ENCODE results near the gene CLCA4. TPM values are rescaled to one million over a fixed set of nuclear protein-coding genes. Genes with fewer than 3 reads are reported as not detected.
A peak's percentile ranks its signal among the peaks of the same experiment; 100 is the strongest.

Gene CLCA4
- total and polyA plus RNA-seq, 2 of the 4 experiments (the other 2 are of a cell fraction) = not detected

GRCh38 chr1:86515597-86515996 lies 31.3 kb upstream of the CLCA4 start:
- Histone ChIP-seq H3K18ac (ENCODE audit: low read depth, low read length) (no peak overlapping the region), H2AK9ac (replicated peaks; ENCODE audit: low read depth, low read length, poor library complexity) (no peak overlapping the region), H4K91ac (ENCODE audit: insufficient read depth, low read depth, low read length) (no peak overlapping the region), H4K8ac (ENCODE audit: low read depth in 2 of 2, low read length in 2 of 2) (no peak overlapping the region), H3K36me3 (ENCODE audit: control insufficient read depth, insufficient read depth, low read length) (no peaks in the 10 kb centered on the region), H3K14ac (replicated peaks; ENCODE audit: low read depth, low read length) (no peak overlapping the region), H3K4me2 (ENCODE audit: low read depth, low read length) (no peak overlapping the region), H2AFZ (replicated peaks; ENCODE audit: low read length, poor library complexity) (no peak overlapping the region), H3K9ac (ENCODE audit: low read depth, low read length) (no peak overlapping the region), H3K4me1 (ENCODE audit: control insufficient read depth, insufficient read depth, low read length) (no peaks in the 10 kb centered on the region), H4K20me1 (ENCODE audit: insufficient read depth, low read length) (no peaks in the 10 kb centered on the region), H2AK5ac (ENCODE audit: low read depth, low read length) (no peak overlapping the region), H3K9me1 (ENCODE audit: insufficient read depth, low read length) (no peaks in the 10 kb centered on the region), H3K4me3 (ENCODE audit: insufficient read depth, low read depth, low read length) (no peak overlapping the region), H3K27me3 (ENCODE audit: control insufficient read depth, insufficient read depth, low read length) (no peaks in the 10 kb centered on the region), H3K27ac (ENCODE audit: insufficient read depth, low read length) (no peak overlapping the region), H2BK20ac (ENCODE audit: low read depth, low read length) (no peak overlapping the region), H3K4ac (ENCODE audit: low read depth, low read length) (no peak overlapping the region), H2BK15ac (ENCODE audit: low read depth, low read length) (no peak overlapping the region), H3K23ac (ENCODE audit: low read depth, low read length) (no peak overlapping the region), H2BK120ac (ENCODE audit: low read depth, low read length) (no peak overlapping the region), H3K56ac (ENCODE audit: extremely low read depth, insufficient read depth, low read length) (no peak overlapping the region), H2BK5ac (ENCODE audit: low read depth, low read length, poor library complexity, severe bottlenecking) (no peak overlapping the region), H3K9me3 (ENCODE audit: control insufficient read depth, insufficient read depth, low read length) (no peaks in the 10 kb centered on the region), H3K79me1 (ENCODE audit: low read depth in 1 of 2, low read length in 2 of 2) (no peaks in the 10 kb centered on the region), H4K5ac (ENCODE audit: low read depth, low read length) (no peak overlapping the region)
- POLR2A ChIA-PET (ENCODE audit: unreplicated experiment) = no interaction called here
- no peak for ATAC-seq (ENCODE audit: low read depth)
- no CpG with 5 or more reads among the region's 2 CpGs for WGBS, 2 experiments (ENCODE audit: extremely low coverage in 2 of 2, insufficient read length in 1 of 2)
- dilution Hi-C loops (cut with HindIII; ENCODE audit: low sequenced_read_pairs, unreplicated experiment) (no loop called here), intact Hi-C loops (cut with micrococcal nuclease) (no loop called here), in situ Hi-C loops (cut with MboI; ENCODE audit: low sequenced_read_pairs) (no loop called here)
- no TSS peak for BruUV-seq (replicated peaks)
- TF ChIP-seq CEBPB (IDR thresholded peaks at IDR 0.05; ENCODE audit: low read depth, low read length) = no peak
- no peak for TF ChIP-seq MAFK (IDR thresholded peaks at IDR 0.05; ENCODE audit: low read depth, low read length)
- TF ChIP-seq MXI1 (IDR thresholded peaks at IDR 0.05; ENCODE audit: borderline replicate concordance, low read depth, low read length) = no peak
- TF ChIP-seq CHD1 (IDR thresholded peaks at IDR 0.05; ENCODE audit: low read depth, low read length) = no peak
- TF ChIP-seq, protein P1, sequence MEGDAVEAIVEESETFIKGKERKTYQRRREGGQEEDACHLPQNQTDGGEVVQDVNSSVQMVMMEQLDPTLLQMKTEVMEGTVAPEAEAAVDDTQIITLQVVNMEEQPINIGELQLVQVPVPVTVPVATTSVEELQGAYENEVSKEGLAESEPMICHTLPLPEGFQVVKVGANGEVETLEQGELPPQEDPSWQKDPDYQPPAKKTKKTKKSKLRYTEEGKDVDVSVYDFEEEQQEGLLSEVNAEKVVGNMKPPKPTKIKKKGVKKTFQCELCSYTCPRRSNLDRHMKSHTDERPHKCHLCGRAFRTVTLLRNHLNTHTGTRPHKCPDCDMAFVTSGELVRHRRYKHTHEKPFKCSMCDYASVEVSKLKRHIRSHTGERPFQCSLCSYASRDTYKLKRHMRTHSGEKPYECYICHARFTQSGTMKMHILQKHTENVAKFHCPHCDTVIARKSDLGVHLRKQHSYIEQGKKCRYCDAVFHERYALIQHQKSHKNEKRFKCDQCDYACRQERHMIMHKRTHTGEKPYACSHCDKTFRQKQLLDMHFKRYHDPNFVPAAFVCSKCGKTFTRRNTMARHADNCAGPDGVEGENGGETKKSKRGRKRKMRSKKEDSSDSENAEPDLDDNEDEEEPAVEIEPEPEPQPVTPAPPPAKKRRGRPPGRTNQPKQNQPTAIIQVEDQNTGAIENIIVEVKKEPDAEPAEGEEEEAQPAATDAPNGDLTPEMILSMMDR (conservative IDR thresholded peaks at IDR 0.05; ENCODE audit: low read depth, low read length) = 0 out of 2 replicates have a peak, but pooled peaks have one; percentile 29
- TF ChIP-seq MAZ (IDR thresholded peaks at IDR 0.05; ENCODE audit: borderline replicate concordance, low read depth, low read length) = no peak
- TF ChIP-seq RAD21 (IDR thresholded peaks at IDR 0.05; ENCODE audit: low read length) = no peak
- TF ChIP-seq, protein P2, sequence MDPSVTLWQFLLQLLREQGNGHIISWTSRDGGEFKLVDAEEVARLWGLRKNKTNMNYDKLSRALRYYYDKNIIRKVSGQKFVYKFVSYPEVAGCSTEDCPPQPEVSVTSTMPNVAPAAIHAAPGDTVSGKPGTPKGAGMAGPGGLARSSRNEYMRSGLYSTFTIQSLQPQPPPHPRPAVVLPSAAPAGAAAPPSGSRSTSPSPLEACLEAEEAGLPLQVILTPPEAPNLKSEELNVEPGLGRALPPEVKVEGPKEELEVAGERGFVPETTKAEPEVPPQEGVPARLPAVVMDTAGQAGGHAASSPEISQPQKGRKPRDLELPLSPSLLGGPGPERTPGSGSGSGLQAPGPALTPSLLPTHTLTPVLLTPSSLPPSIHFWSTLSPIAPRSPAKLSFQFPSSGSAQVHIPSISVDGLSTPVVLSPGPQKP (IDR thresholded peaks at IDR 0.05; ENCODE audit: borderline replicate concordance, low read depth, low read length) = no peak
- CTCF ChIA-PET = no interaction called here
- DNase-seq = no peak
